Measurements from ENCODE around the gene MCF2L2. TPM values are rescaled to one million over a fixed set of nuclear protein-coding genes. Genes with fewer than 3 reads are reported as not detected.

The MCF2L2 gene
- total RNA-seq, 1 experiment from 2014 or later = 3.9 TPM

DNA sequence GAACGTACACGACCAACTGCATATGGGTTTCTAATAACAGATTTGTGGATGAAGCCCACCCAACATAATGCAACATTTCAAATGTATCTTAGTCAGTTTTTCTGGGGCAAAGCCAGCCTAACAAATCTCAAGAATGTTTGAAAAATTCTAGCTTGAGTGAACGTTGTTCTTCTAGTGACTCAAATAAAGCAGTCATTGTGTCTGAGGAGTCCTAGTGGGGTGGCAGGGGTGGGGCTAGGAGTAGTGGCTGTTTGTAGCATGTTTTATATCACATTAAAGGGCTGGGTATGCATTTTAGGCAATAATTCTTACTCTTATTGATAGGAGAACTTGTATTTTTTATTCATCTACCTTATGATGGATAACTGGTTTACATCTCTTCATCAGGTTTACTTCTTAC, 169.3 kb downstream of the MCF2L2 start:
- Mint-ChIP-seq H3K27me3 (ENCODE audit: insufficient read depth, unreplicated experiment) (no peaks in the 10 kb centered on the region), H3K27ac (ENCODE audit: unreplicated experiment) (no peak overlapping the region), H3K4me1 (ENCODE audit: low read depth, unreplicated experiment) (peaks cover 11% of the 10 kb centered on the region), H3K4me3 (ENCODE audit: unreplicated experiment) (no peak overlapping the region), H3K9me3 (ENCODE audit: unreplicated experiment) (no peaks in the 10 kb centered on the region), H3K36me3 (ENCODE audit: insufficient read depth, unreplicated experiment) (no peaks in the 10 kb centered on the region)
- no peaks in the 10 kb centered on the region for H3K4me1 ChIP-seq
- no peaks in the 10 kb centered on the region for H3K9me3 ChIP-seq
- DNase-seq = no peak
- TF ChIP-seq, protein P1, sequence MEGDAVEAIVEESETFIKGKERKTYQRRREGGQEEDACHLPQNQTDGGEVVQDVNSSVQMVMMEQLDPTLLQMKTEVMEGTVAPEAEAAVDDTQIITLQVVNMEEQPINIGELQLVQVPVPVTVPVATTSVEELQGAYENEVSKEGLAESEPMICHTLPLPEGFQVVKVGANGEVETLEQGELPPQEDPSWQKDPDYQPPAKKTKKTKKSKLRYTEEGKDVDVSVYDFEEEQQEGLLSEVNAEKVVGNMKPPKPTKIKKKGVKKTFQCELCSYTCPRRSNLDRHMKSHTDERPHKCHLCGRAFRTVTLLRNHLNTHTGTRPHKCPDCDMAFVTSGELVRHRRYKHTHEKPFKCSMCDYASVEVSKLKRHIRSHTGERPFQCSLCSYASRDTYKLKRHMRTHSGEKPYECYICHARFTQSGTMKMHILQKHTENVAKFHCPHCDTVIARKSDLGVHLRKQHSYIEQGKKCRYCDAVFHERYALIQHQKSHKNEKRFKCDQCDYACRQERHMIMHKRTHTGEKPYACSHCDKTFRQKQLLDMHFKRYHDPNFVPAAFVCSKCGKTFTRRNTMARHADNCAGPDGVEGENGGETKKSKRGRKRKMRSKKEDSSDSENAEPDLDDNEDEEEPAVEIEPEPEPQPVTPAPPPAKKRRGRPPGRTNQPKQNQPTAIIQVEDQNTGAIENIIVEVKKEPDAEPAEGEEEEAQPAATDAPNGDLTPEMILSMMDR (IDR thresholded peaks at IDR 0.05; ENCODE audit: insufficient read depth in 1 of 2, low read depth in 1 of 2, low read length in 1 of 2, severe bottlenecking in 1 of 2, unreplicated experiment in 1 of 2) = no peak
- no peak overlapping the region for H3K4me3 ChIP-seq (ENCODE audit: low read depth, low read length)
- POLR2A ChIA-PET = no interaction called here
- BruUV-seq (replicated peaks) = no TSS peak
- H3K36me3 ChIP-seq (ENCODE audit: control insufficient read depth, insufficient read depth, low read length) = no peaks in the 10 kb centered on the region
- CTCF ChIA-PET = no interaction called here
- no peaks in the 10 kb centered on the region for H3K27me3 ChIP-seq (replicated peaks; ENCODE audit: control insufficient read depth, insufficient read depth, low read length)
- intact Hi-C loops (cut with micrococcal nuclease; ENCODE audit: unreplicated experiment) = no loop called here

DNA sequence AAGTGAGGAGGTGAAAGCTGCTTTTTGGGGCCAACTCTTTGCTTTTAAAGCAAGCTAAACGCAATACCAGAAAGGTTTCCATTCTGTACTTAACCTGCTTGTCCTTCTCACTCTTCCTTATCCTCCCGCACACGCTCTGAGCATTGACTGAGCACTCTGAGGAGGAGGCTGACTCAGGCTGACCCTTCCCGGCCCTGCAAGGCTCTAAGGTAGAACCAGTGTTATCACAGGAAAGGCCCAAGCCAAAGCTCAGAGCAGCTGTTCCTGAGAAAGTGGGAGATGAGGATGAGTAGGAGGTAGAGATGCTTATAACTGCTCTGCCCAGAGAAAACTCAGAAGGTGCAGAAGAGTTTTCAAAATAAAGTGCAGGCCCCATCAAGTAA, 173.1 kb downstream of the MCF2L2 start:
- Histone ChIP-seq H3K4me1 (peaks cover 4% of the 10 kb centered on the region; the same call in 1 of the 2 replicates), H3K4me3 (ENCODE audit: low read depth, low read length) (peak overlapping the region; percentile 43), H3K27me3 (replicated peaks; ENCODE audit: control insufficient read depth, insufficient read depth, low read length) (no peaks in the 10 kb centered on the region), H3K36me3 (ENCODE audit: control insufficient read depth, insufficient read depth, low read length) (no peaks in the 10 kb centered on the region), H3K9me3 (no peaks in the 10 kb centered on the region)
- Mint-ChIP-seq H3K4me1 (ENCODE audit: low read depth, unreplicated experiment) (peaks cover 11% of the 10 kb centered on the region), H3K27ac (ENCODE audit: unreplicated experiment) (peak overlapping the region; percentile 55), H3K36me3 (ENCODE audit: insufficient read depth, unreplicated experiment) (peaks cover 4% of the 10 kb centered on the region), H3K4me3 (ENCODE audit: unreplicated experiment) (peak overlapping the region; percentile 82), H3K9me3 (ENCODE audit: unreplicated experiment) (no peaks in the 10 kb centered on the region), H3K27me3 (ENCODE audit: insufficient read depth, unreplicated experiment) (no peaks in the 10 kb centered on the region)
- TF ChIP-seq, protein P1 (IDR thresholded peaks at IDR 0.05; ENCODE audit: insufficient read depth in 1 of 2, low read depth in 1 of 2, low read length in 1 of 2, severe bottlenecking in 1 of 2, unreplicated experiment in 1 of 2) = no peak
- ChIA-PET POLR2A (no interaction called here), CTCF (no interaction called here)
- intact Hi-C loops (cut with micrococcal nuclease; ENCODE audit: unreplicated experiment) = loop anchor here (1.0 to 2.0 kb wide), 3 partner anchors 13 to 127 kb away; no protein-coding TSS in a partner anchor
- TSS peak; percentile 36 for BruUV-seq (replicated peaks)
- DNase-seq = no peak

DNA sequence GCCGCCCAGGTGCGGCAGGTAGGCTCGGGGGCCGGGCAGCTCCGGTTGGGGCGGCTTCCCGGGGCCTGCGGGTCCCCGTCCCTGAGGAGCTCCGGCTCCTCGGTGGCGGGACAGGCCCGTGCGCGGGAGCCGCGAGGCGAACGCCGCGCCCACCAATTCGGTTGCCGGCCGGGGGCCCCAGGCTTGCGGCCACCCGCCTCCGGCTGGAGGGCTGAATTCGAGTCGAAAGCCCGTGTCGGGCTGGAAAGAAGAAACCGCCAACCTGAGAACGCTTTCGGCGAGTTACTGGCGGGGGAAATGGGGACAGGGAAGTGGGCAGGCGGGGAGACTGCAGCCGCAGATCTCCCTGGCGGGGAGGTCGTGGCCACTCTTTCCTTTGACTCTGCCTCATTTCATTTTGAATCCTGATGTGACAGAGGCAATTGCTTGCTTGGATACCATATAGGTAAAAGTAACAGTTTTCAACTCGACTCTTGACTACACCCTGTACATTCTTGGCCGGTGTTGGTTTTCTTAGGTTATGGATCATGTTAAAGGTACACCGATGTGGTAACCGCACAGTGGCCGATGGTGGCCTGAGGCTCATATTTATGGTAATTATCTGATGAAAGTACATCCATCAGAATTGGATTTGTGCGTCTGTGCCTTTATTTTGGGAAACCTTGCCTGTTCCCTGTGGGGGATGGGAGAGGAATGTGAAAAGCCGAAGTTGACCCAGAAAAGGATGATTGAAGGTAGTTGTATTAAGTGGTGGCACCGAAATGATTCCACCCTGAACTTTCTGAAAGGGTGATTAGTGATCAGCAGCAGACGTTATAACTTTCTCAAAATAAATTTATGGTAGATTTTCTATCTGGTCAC, 173.7 kb downstream of the MCF2L2 start:
- BruUV-seq (replicated peaks) = no TSS peak

More for the DNA sequence above, 173.7 kb downstream of the MCF2L2 start:
- Histone ChIP-seq H3K4me1 (peaks cover 4% of the 10 kb centered on the region; the same call in 1 of the 2 replicates), H3K4me3 (ENCODE audit: low read depth, low read length) (peak overlapping the region; percentile 43), H3K9me3 (no peaks in the 10 kb centered on the region), H3K27me3 (replicated peaks; ENCODE audit: control insufficient read depth, insufficient read depth, low read length) (no peaks in the 10 kb centered on the region), H3K36me3 (ENCODE audit: control insufficient read depth, insufficient read depth, low read length) (no peaks in the 10 kb centered on the region)
- peak overlapping the region; percentile 82 for H3K4me3 Mint-ChIP-seq (ENCODE audit: unreplicated experiment)
- peaks cover 4% of the 10 kb centered on the region for H3K36me3 Mint-ChIP-seq (ENCODE audit: insufficient read depth, unreplicated experiment)
- DNase-seq = peak; percentile 45 to 51
- H3K4me1 Mint-ChIP-seq (ENCODE audit: low read depth, unreplicated experiment) = peaks cover 11% of the 10 kb centered on the region
- ChIA-PET CTCF (interaction anchor here (1.5 kb wide), 1 partner anchor 128 kb away, joined by 5 read pairs; no protein-coding TSS in a partner anchor), POLR2A (no interaction called here)
- TF ChIP-seq, protein P1 (IDR thresholded peaks at IDR 0.05; ENCODE audit: insufficient read depth in 1 of 2, low read depth in 1 of 2, low read length in 1 of 2, severe bottlenecking in 1 of 2, unreplicated experiment in 1 of 2) = no peak
- intact Hi-C loops (cut with micrococcal nuclease; ENCODE audit: unreplicated experiment) = loop anchor here (1.0 to 2.0 kb wide), 3 partner anchors 14 to 128 kb away; no protein-coding TSS in a partner anchor
- H3K9me3 Mint-ChIP-seq (ENCODE audit: unreplicated experiment) = no peaks in the 10 kb centered on the region
- H3K27me3 Mint-ChIP-seq (ENCODE audit: insufficient read depth, unreplicated experiment) = no peaks in the 10 kb centered on the region
- peak overlapping the region; percentile 55 for H3K27ac Mint-ChIP-seq (ENCODE audit: unreplicated experiment)

Measured in Caco-2 (cell line).